Hepatocyte (in vitro differentiated cells): ENCODE measurements around the gene CUX1.
"Not testable (repeated sequence)": the region's sequence is repeated elsewhere in the genome, so short reads cannot be mapped to it uniquely, and the experiment has no call there.

ENCODE experiments used
- CTCF ChIP-seq: fragments of 200-600 bp; sonication (generic); IDR thresholded peaks from 2 replicates; pipeline ENCODE4 v1.5.1; 2016; ENCODE audit warnings: antibody characterized with exemption, mild to moderate bottlenecking; ENCODE audit not compliant: poor library complexity
- EZH2 ChIP-seq: fragments of 200-600 bp; sonication (generic); IDR thresholded peaks from 2 replicates; pipeline ENCODE4 v1.6.1; 2016; ENCODE audit warnings: antibody characterized with exemption, mild to moderate bottlenecking, borderline replicate concordance

- TF ChIP-seq CTCF, EZH2: not testable (repeated sequence)
Measured at GRCh38 chr7:102301367-102301766, 483.9 kb downstream of the CUX1 start.
